GM12891 (cell line): ENCODE data around the gene AMBRA1.
"Not testable (repeated sequence)": the region's sequence is repeated elsewhere in the genome, so short reads cannot be mapped to it uniquely, and the experiment has no call there.

Experiments used
- PAX5 ChIP-seq: IDR thresholded peaks from 2 replicates; pipeline ENCODE4 v1.6.1; 2011; ENCODE audit warnings: low read length, moderate library complexity, mild to moderate bottlenecking; ENCODE audit not compliant: insufficient read depth, severe bottlenecking
- POLR2A ChIP-seq: IDR thresholded peaks from 2 replicates; pipeline ENCODE4 v1.6.1; 2011; ENCODE audit warnings: low read depth, low read length, control low read depth
- POLR2AphosphoS5 ChIP-seq: IDR thresholded peaks from 2 replicates; pipeline ENCODE4 v1.6.1; 2011; ENCODE audit warnings: low read depth, low read length, control low read depth
- SPI1 ChIP-seq: IDR thresholded peaks from 2 replicates; pipeline ENCODE4 v1.6.1; 2011; ENCODE audit warnings: low read depth, low read length, control low read depth
- TAF1 ChIP-seq: IDR thresholded peaks from 2 replicates; pipeline ENCODE4 v1.6.1; 2011; ENCODE audit warnings: low read depth, low read length, control low read depth

DNA sequence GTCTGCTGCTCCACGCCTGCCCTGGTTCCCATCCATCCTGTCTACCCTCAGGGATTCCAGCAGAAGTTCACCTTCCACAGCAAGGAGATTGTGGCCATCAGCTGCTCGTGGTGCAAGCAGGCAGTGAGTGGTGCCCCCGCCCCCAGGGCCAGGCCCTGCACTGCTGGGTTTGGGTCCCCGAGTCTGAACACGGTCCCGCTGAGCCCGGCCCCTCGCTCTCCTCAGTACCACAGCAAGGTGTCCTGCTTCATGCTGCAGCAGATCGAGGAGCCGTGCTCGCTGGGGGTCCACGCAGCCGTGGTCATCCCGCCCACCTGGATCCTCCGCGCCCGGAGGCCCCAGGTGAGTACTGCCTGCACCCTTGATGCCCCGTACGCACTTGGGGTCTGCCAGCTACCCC, 222.6 kb downstream of the AMBRA1 start:
- TF ChIP-seq POLR2AphosphoS5, POLR2A, SPI1, PAX5, TAF1: not testable (repeated sequence)
